Kidney epithelial cell (primary cell): ENCODE results near the gene TCP11L1. TPM values are rescaled to one million over a fixed set of nuclear protein-coding genes. Genes with fewer than 3 reads are reported as not detected.
"Not testable (repeated sequence)": the region's sequence is repeated elsewhere in the genome, so short reads cannot be mapped to it uniquely, and the experiment has no call there.

Experiments
- DNase-seq: peaks from one replicate; pipeline ENCODE4 v3.0.0-alpha.2; 2010; ENCODE audit warnings: low read depth
- H3K27me3 ChIP-seq: 2 replicates; pipeline ENCODE4 v1.6.0; 2011; ENCODE audit warnings: low read length; ENCODE audit not compliant: control insufficient read depth, insufficient read depth
- H3K36me3 ChIP-seq: 2 replicates; pipeline ENCODE4 v1.5.1; 2011; ENCODE audit warnings: low read length; ENCODE audit not compliant: control insufficient read depth, insufficient read depth
- H3K4me3 ChIP-seq: 2 replicates; pipeline ENCODE4 v1.5.1; 2011; ENCODE audit warnings: low read depth, mild to moderate bottlenecking, control low read depth, low read length
- CTCF ChIP-seq: IDR thresholded peaks from 2 replicates; pipeline ENCODE4 v1.5.1; 2011; ENCODE audit warnings: mild to moderate bottlenecking, moderate library complexity, low read length, control low read depth, inconsistent platforms; ENCODE audit not compliant: insufficient read depth, poor library complexity, severe bottlenecking
- total RNA-seq: library from RNA; depleted of rRNA; stranded (reverse); fragments of >200 nt; gene quantifications from 2 replicates; pipeline ENCODE4 v1.2.3, GENCODE V29; 2015

The TCP11L1 gene
- total RNA-seq, 1 donor from 2014 or later, result 26.1 TPM

DNA sequence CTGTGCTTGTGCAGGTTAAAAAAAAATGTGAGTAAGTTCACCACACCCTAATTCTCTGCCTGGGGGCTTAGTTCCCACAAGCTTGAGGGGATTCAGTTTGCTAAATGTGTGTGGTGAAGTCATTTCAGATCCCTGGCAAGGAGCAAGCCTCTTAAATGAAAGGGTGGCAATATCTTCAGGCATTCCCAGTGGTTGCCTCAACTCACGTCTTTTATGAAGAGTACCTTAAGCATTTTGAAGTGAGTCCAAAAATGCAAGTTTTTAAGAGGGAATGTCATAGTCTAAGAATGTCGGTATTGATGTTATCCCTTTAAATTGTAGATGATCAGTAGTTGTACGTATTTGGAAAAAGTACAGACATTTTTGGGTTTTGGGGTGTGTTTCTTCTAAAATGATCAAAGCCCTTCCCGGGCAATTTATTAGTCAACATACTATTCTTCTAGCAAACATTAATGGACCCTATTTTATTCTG is 4.9 kb downstream of the TCP11L1 start:
- Histone ChIP-seq H3K4me3 (no peak overlapping the region), H3K36me3 (no peaks in the 10 kb centered on the region), H3K27me3 (no peaks in the 10 kb centered on the region)
- no peak for DNase-seq
- no peak for TF ChIP-seq CTCF

GRCh38 chr11:33045551-33046255 is 6.3 kb downstream of the TCP11L1 start:
- DNase-seq, result no peak
- H3K36me3 ChIP-seq, result no peaks in the 10 kb centered on the region
- no peak for TF ChIP-seq CTCF
- H3K4me3 ChIP-seq, result no peak overlapping the region
- no peaks in the 10 kb centered on the region for H3K27me3 ChIP-seq

- H3K27me3 ChIP-seq, H3K36me3 ChIP-seq, H3K4me3 ChIP-seq, DNase-seq: not testable (repeated sequence)
These were observed 9.3 kb downstream of the TCP11L1 start for GRCh38 chr11:33048701-33049100.

DNA sequence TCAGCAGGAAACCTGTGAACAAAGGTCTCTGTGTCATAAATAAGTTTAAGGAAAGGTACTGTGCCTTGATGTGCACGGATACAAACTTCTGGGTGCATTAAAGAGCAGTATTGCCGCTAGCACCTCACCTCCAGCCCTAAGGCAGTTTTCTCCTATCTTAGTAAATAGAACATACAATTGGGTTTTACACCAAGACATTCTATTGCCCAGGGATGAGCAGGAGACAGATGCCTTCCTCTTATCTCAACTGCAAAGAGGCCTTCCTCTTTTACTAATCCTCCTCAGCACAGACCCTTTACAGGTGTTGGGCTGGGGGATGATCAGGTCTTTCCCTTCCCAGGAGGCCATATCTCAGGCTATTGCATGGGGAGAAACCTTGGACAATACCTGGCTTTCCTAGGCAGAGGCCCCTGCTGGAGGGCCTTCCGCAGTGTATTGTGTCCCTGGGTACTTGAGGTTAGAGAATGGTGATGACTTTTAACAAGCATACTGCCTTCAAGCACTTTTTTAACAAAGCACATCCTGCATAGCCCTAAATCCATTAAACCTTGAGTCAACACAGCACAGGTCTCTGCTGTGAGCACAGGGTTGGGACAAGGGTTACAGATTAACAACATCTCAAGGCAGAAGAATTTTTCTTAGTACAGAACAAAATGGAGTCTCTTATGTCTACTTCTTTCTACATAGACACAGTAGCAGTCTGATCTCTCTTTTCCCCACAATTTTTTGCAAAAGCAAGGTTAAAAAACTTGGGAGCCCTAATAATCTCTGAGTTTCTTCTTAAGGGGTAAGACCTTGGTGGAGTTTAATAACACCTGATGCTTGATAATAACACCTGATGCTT is 10.4 kb downstream of the TCP11L1 start:
- H3K4me3 ChIP-seq, H3K36me3 ChIP-seq, DNase-seq, H3K27me3 ChIP-seq: not testable (repeated sequence)

GRCh38 chr11:33052231-33052630 is 12.9 kb downstream of the TCP11L1 start:
- TF ChIP-seq CTCF, result no peak
- no peak for DNase-seq
- no peak overlapping the region for H3K4me3 ChIP-seq
- no peaks in the 10 kb centered on the region for H3K27me3 ChIP-seq
- no peaks in the 10 kb centered on the region for H3K36me3 ChIP-seq

DNA sequence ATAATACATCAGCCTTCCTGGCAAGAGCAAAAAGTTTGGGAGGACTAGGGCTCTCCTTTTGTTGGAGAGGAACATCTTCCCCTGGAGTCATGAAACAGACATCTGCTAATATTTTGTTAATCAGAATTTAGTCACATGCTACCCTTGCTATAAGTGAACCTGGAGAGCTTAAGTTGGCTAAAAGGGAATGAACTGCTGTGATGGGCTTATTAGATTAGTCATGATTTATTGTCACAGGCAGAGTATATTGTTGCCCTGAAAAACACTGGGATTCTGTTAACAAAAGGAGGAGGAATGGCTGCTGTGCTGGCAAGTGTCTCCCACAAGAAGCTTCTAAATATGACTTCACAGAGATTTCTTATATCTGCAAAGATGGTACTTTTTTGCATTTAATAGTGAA is 16.0 kb downstream of the TCP11L1 start:
- no peak for DNase-seq
- H3K36me3 ChIP-seq, result no peaks in the 10 kb centered on the region
- TF ChIP-seq CTCF, result no peak
- H3K4me3 ChIP-seq, result no peak overlapping the region
- no peaks in the 10 kb centered on the region for H3K27me3 ChIP-seq
